OCI-LY7 (cell line): ENCODE results near the gene SP100. TPM values are rescaled to one million over a fixed set of nuclear protein-coding genes. Genes with fewer than 3 reads are reported as not detected.

Source experiments
- BruUV-seq: library from RNA; stranded (reverse); fragments of 400-500 nt; replicated peaks from 2 replicates; lab custom pipeline; 2021; lab: Mats Ljungman, UMichigan
- CTCF ChIA-PET: fragments of 300-600 bp; sonication (Branson Sonifier 250); formaldehyde crosslinking; loops from one replicate; lab custom pipeline; 2022; ENCODE audit warnings: antibody characterized with exemption; ENCODE audit not compliant: unreplicated experiment; lab: Charles Lee
- POLR2A ChIA-PET: fragments of 300-600 bp; sonication (Branson Sonifier 250); formaldehyde crosslinking; loops from one replicate; lab custom pipeline; 2022; ENCODE audit warnings: antibody characterized with exemption; lab: Charles Lee
- DNase-seq: peaks from one replicate; pipeline ENCODE4 v3.0.0-alpha.2; 2015; ENCODE audit warnings: low spot score
- H2AFZ ChIP-seq: fragments of 200-600 bp; sonication (generic), shearing (Covaris generic); 2 replicates; pipeline ENCODE4 v1.6.1; 2014; ENCODE audit warnings: mild to moderate bottlenecking, antibody characterized with exemption, low read length, moderate library complexity
- H3K27ac ChIP-seq: fragments of 200-600 bp; sonication (generic); 2 replicates; pipeline ENCODE4 v1.5.1; 2014; ENCODE audit warnings: mixed run types, low read depth, mild to moderate bottlenecking, moderate library complexity, low read length, inconsistent platforms; ENCODE audit not compliant: poor library complexity, severe bottlenecking
- H3K36me3 ChIP-seq: fragments of 200-600 bp; sonication (generic); 2 replicates; pipeline ENCODE4 v1.6.1; 2014; ENCODE audit warnings: mild to moderate bottlenecking, antibody characterized with exemption, low read length, moderate library complexity, mixed read lengths; ENCODE audit not compliant: insufficient read depth
- H3K4me1 ChIP-seq: fragments of 200-600 bp; sonication (generic); 2 replicates; pipeline ENCODE4 v1.5.1; 2014; ENCODE audit warnings: mild to moderate bottlenecking, low read length; ENCODE audit not compliant: insufficient read depth, poor library complexity, severe bottlenecking
- H3K4me2 ChIP-seq: fragments of 200-600 bp; sonication (generic); 2 replicates; pipeline ENCODE4 v1.6.1; 2014; ENCODE audit warnings: mild to moderate bottlenecking, low read length
- H3K4me3 ChIP-seq: fragments of 200-600 bp; sonication (generic); 2 replicates; pipeline ENCODE4 v1.5.1; 2014; ENCODE audit warnings: mild to moderate bottlenecking, low read depth, low read length; ENCODE audit not compliant: poor library complexity, severe bottlenecking
- H3K79me2 ChIP-seq: fragments of 200-600 bp; sonication (generic); 2 replicates; pipeline ENCODE4 v1.6.1; 2016; ENCODE audit warnings: low read depth, mild to moderate bottlenecking, low read length, moderate library complexity, mixed read lengths; ENCODE audit not compliant: insufficient read depth
- H3K9me2 ChIP-seq: fragments of 200-600 bp; sonication (generic); 2 replicates; pipeline ENCODE4 v1.6.1; 2016; ENCODE audit warnings: mild to moderate bottlenecking, low read length, mixed read lengths; ENCODE audit not compliant: insufficient read depth
- H3K9me3 ChIP-seq: fragments of 200-600 bp; sonication (generic); 2 replicates; pipeline ENCODE4 v1.6.1; 2014; ENCODE audit warnings: mild to moderate bottlenecking, mixed run types, low read length, mixed read lengths
- H4K20me1 ChIP-seq: fragments of 200-600 bp; sonication (generic); 2 replicates; pipeline ENCODE4 v1.6.1; 2014; ENCODE audit warnings: mild to moderate bottlenecking, antibody characterized with exemption, low read length, moderate library complexity, mixed read lengths; ENCODE audit not compliant: insufficient read depth
- CTCF ChIP-seq: fragments of 200-600 bp; sonication (generic); conservative IDR thresholded peaks from 2 replicates; pipeline ENCODE4 v1.5.1; 2014; ENCODE audit warnings: mild to moderate bottlenecking, antibody characterized with exemption, low read length, moderate library complexity, mixed read lengths
- EZH2phosphoT487 ChIP-seq: fragments of 200-600 bp; sonication (generic); IDR thresholded peaks from 2 replicates; pipeline ENCODE4 v1.6.1; 2018; ENCODE audit warnings: low read depth, borderline replicate concordance, mild to moderate bottlenecking, mixed run types, antibody characterized with exemption, low read length, moderate library complexity, mixed read lengths
- intact Hi-C: fragments of 100-400 bp; cut with micrococcal nuclease; formaldehyde crosslinking; loops from one replicate; pipeline ENCODE4 v1.10.0; 2022; ENCODE audit not compliant: unreplicated experiment
- total RNA-seq, 2 experiments: library from RNA; depleted of rRNA in 1 of 2; stranded (reverse); fragments of >200 nt in 1 of 2; shearing (Covaris generic) in 1 of 2; gene quantifications; 2 replicates each; pipeline ENCODE4 v1.2.3, GENCODE V29; 2014 to 2022

SP100 gene
- total RNA-seq, 2 experiments from 2014 or later: 44.6 to 54.5 TPM

GRCh38 chr2:230412371-230412711 is 3.7 kb upstream of the SP100 start:
- Histone ChIP-seq H3K4me3 (peak overlapping the region; percentile 67), H2AFZ (peak overlapping the region; percentile 84), H3K9me3 (no peaks in the 10 kb centered on the region), H3K9me2 (no peaks in the 10 kb centered on the region), H3K4me2 (peak overlapping the region; percentile 74), H4K20me1 (no peaks in the 10 kb centered on the region), H3K79me2 (peaks cover 12% of the 10 kb centered on the region), H3K36me3 (no peaks in the 10 kb centered on the region), H3K4me1 (peaks cover 28% of the 10 kb centered on the region), H3K27ac (no peak overlapping the region)
- no TSS peak for BruUV-seq
- no peak for DNase-seq
- ChIA-PET POLR2A (interaction anchor here (0.5 kb wide), 1 partner anchor 209 kb away, joined by 3 read pairs; no protein-coding TSS in a partner anchor), CTCF (no interaction called here)
- intact Hi-C loops: no loop called here
- TF ChIP-seq CTCF (no peak), EZH2phosphoT487 (no peak)

GRCh38 chr2:230412846-230413245 is 3.2 kb upstream of the SP100 start:
- CTCF ChIA-PET: no interaction called here
- no TSS peak for BruUV-seq
- no peak for DNase-seq
- POLR2A ChIA-PET: no interaction called here
- Histone ChIP-seq H3K4me1 (peaks cover 28% of the 10 kb centered on the region), H3K4me3 (no peak overlapping the region), H3K9me2 (no peaks in the 10 kb centered on the region), H3K79me2 (peaks cover 17% of the 10 kb centered on the region), H3K9me3 (no peaks in the 10 kb centered on the region), H2AFZ (no peak overlapping the region), H3K27ac (no peak overlapping the region), H3K36me3 (no peaks in the 10 kb centered on the region), H4K20me1 (no peaks in the 10 kb centered on the region), H3K4me2 (peak overlapping the region; percentile 74; the same call in 1 of the 2 replicates)
- TF ChIP-seq EZH2phosphoT487: no peak
- no peak for TF ChIP-seq CTCF
- intact Hi-C loops: no loop called here

GRCh38 chr2:230413479-230413878 is 2.5 kb upstream of the SP100 start:
- Histone ChIP-seq H3K9me2 (no peaks in the 10 kb centered on the region), H3K4me2 (no peak overlapping the region), H3K4me1 (peaks cover 32% of the 10 kb centered on the region), H2AFZ (no peak overlapping the region), H3K27ac (no peak overlapping the region), H4K20me1 (peaks cover 2% of the 10 kb centered on the region; the same call in 1 of the 2 replicates), H3K9me3 (no peaks in the 10 kb centered on the region), H3K4me3 (no peak overlapping the region), H3K36me3 (no peaks in the 10 kb centered on the region), H3K79me2 (peaks cover 23% of the 10 kb centered on the region)
- DNase-seq: no peak
- no peak for TF ChIP-seq EZH2phosphoT487
- no peak for TF ChIP-seq CTCF
- intact Hi-C loops: no loop called here
- no TSS peak for BruUV-seq
- POLR2A ChIA-PET: interaction anchor here (0.8 kb wide), 1 partner anchor 19 kb away, joined by 3 read pairs; no protein-coding TSS in a partner anchor
- CTCF ChIA-PET: no interaction called here
